Astrocyte of the spinal cord (primary cell): Measurements from ENCODE around the gene MYO1E.

Source experiments
- DNase-seq: peaks from one replicate; pipeline ENCODE4 v3.0.0; 2011; ENCODE audit warnings: low read depth, low spot score
- H3K4me3 ChIP-seq: 2 replicates; pipeline ENCODE4 v1.5.1; 2011; ENCODE audit warnings: low read depth, mild to moderate bottlenecking, low read length, moderate library complexity
- CTCF ChIP-seq: IDR thresholded peaks from 2 replicates; pipeline ENCODE4 v1.5.1; 2012; ENCODE audit warnings: low read depth, mild to moderate bottlenecking, low read length, inconsistent platforms
- in situ Hi-C: cut with HindIII; loops from 2 replicates; pipeline ENCODE4 v1.10.0; 2017; ENCODE audit warnings: low sequenced_read_pairs

MYO1E gene

GRCh38 chr15:59105854-59106253 is 266.8 kb downstream of the MYO1E start:
- H3K4me3 ChIP-seq = peak overlapping the region; percentile 85
- DNase-seq = no peak
- in situ Hi-C loops = no loop called here
- TF ChIP-seq CTCF = peak; percentile 24

DNA sequence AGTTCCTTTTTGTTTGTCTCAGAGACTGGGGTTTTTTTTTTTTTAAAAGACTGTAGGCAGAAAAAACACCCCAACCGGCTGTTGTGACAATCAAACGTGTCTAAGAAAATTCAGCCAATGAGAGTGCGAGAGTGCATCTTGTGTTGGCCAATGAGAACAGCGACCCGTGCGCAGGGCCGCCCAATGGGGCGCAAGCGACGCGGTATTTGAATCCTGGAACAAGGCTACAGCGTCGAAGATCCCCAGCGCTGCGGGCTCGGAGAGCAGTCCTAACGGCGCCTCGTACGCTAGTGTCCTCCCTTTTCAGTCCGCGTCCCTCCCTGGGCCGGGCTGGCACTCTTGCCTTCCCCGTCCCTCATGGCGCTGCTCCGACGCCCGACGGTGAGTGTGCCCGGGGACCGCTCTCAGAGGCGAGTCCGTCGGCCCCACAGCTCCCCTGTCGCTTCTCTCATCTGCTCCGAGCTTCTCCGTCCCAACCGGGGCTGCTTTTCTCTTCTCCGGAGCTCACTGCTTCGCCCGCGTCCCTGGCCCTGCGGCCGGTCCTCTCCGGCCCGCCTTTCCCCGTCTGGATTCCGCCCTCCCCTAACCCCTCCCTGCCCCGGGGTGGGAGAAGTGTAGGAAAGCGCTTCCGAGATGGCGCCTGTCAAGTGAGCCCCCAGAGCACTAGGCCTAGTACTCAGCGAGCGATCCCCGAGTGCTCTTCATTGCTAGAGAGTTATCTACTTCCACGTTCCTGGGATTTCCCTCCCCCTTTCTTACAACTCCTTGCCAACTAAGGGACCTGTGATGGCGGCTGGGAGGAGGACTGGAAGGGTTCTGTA is 267.5 kb downstream of the MYO1E start, which contains the start of gene CCNB2:
Gene CCNB2 (plus strand): TSS at position 235 of the 821 bp plus-strand sequence. CDS start 123 bp downstream, at position 358.
- peak; percentile 94 for DNase-seq
- in situ Hi-C loops = no loop called here
- no peak for TF ChIP-seq CTCF

DNA sequence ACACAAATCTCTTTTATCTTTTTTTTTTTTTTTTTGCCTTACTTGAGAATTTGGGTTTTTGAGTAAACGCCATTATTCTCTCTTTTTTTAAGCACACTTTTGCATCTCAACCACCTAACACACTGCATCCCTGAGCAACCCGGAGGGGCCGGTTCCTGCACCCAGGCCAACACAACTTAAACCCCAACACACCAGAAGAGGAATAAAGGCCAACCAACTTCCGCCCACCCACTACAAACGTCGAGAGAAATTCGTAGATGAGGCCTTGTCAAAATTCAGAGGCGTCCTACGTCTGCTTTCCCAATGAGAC is 268.1 kb downstream of the MYO1E start:
- in situ Hi-C loops = no loop called here
- DNase-seq = no peak

More for the DNA sequence above, 267.5 kb downstream of the MYO1E start, which contains the start of gene CCNB2:
- peak within 1 kb of the TSS; percentile 85 for H3K4me3 ChIP-seq

GRCh38 chr15:59099162-59099685 is 273.4 kb downstream of the MYO1E start:
- in situ Hi-C loops = no loop called here
- TF ChIP-seq CTCF = no peak

More for the DNA sequence above, 268.1 kb downstream of the MYO1E start:
- TF ChIP-seq CTCF = no peak
- H3K4me3 ChIP-seq = peak overlapping the region; percentile 85

GRCh38 chr15:59096429-59096828 is 276.2 kb downstream of the MYO1E start:
- in situ Hi-C loops = no loop called here
- TF ChIP-seq CTCF = no peak
- no peak for DNase-seq
- no peak overlapping the region for H3K4me3 ChIP-seq

More at GRCh38 chr15:59099162-59099685, 273.4 kb downstream of the MYO1E start:
- no peak for DNase-seq
- H3K4me3 ChIP-seq = no peak overlapping the region

DNA sequence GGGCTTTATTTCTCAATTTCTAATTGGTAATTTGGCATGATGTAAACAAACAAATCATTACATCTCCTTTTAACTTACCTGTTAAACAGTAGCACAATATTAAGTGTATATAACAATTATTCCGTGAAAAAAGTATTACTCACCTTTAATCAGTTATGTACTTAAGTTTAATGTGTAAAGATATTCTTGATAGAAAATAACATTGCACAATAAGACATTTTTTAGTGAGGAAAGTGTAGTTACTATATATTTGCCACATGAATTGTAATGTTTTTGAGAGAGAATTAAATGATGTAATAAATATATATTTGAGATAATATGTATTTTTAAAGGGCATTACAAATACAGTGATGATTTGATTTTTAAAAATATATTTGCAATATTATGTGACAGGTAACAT is 278.6 kb downstream of the MYO1E start:
- no peak overlapping the region for H3K4me3 ChIP-seq
- TF ChIP-seq CTCF = no peak
- DNase-seq = no peak
- in situ Hi-C loops = no loop called here
